Raji (cell line): ENCODE measurements around the gene MCUR1.

ENCODE experiments used
- POLR2A ChIP-seq: IDR thresholded peaks from 2 replicates; pipeline ENCODE4 v1.6.1; 2011; ENCODE audit warnings: low read depth, low read length, control low read depth; ENCODE audit not compliant: insufficient read depth

The MCUR1 gene

GRCh38 chr6:13796781-13797180 lies 17.6 kb downstream of the MCUR1 start:
- TF ChIP-seq POLR2A, result no peak

- no peak for TF ChIP-seq POLR2A
Measured at GRCh38 chr6:13795041-13795750, 19.2 kb downstream of the MCUR1 start.

GRCh38 chr6:13794184-13794583 lies 20.2 kb downstream of the MCUR1 start:
- no peak for TF ChIP-seq POLR2A

- no peak for TF ChIP-seq POLR2A
Measured at GRCh38 chr6:13789746-13790145, 24.6 kb downstream of the MCUR1 start.

GRCh38 chr6:13788820-13789219 lies 25.5 kb downstream of the MCUR1 start:
- no peak for TF ChIP-seq POLR2A

GRCh38 chr6:13787137-13787536 lies 27.2 kb downstream of the MCUR1 start:
- no peak for TF ChIP-seq POLR2A

GRCh38 chr6:13778028-13778427 lies 36.3 kb downstream of the MCUR1 start:
- TF ChIP-seq POLR2A, result no peak

GRCh38 chr6:13776602-13777001 lies 37.8 kb downstream of the MCUR1 start:
- TF ChIP-seq POLR2A, result no peak

- TF ChIP-seq POLR2A, result no peak
Measured at GRCh38 chr6:13769655-13770053, 44.7 kb downstream of the MCUR1 start.

- TF ChIP-seq POLR2A, result no peak
Measured at GRCh38 chr6:13769034-13769654, 45.2 kb downstream of the MCUR1 start.

GRCh38 chr6:13767121-13767808 lies 47.1 kb downstream of the MCUR1 start:
- no peak for TF ChIP-seq POLR2A

GRCh38 chr6:13766201-13766634 lies 48.1 kb downstream of the MCUR1 start:
- no peak for TF ChIP-seq POLR2A

GRCh38 chr6:13765570-13765969 lies 48.8 kb downstream of the MCUR1 start:
- TF ChIP-seq POLR2A, result no peak

- no peak for TF ChIP-seq POLR2A
Measured at GRCh38 chr6:13764996-13765395, 49.4 kb downstream of the MCUR1 start.

- TF ChIP-seq POLR2A, result no peak
Measured at GRCh38 chr6:13763740-13764381, 50.5 kb downstream of the MCUR1 start.
